ENCODE results near the gene SOSTDC1. TPM values are rescaled to one million over a fixed set of nuclear protein-coding genes. Genes with fewer than 3 reads are reported as not detected.

Gene SOSTDC1
- polyA plus RNA-seq, 2 donors: 1.1 to 2.1 TPM

- Histone ChIP-seq H3K27ac (ENCODE audit: low read depth in 2 of 2, low read length in 1 of 2) (no peak overlapping the region), H3K9me3 (ENCODE audit: control insufficient read depth in 2 of 2, insufficient read depth in 1 of 2, low read depth in 1 of 2, low read length in 1 of 2) (peaks cover 0 to 2% of the 10 kb centered on the region in 2 donors), H3K4me3 (ENCODE audit: low read depth in 1 of 2, low read length in 2 of 2) (no peak overlapping the region), H3K4me1 (ENCODE audit: control insufficient read depth in 2 of 2, insufficient read depth in 2 of 2, low read length in 1 of 2) (peaks cover 0 to 3% of the 10 kb centered on the region in 2 donors), H3K27me3 (ENCODE audit: control insufficient read depth in 1 of 2, insufficient read depth in 2 of 2, low read length in 2 of 2) (no peaks in the 10 kb centered on the region), H3K36me3 (ENCODE audit: control insufficient read depth in 2 of 2, insufficient read depth in 2 of 2, low read length in 1 of 2) (no peaks in the 10 kb centered on the region)
- 48 to 56% methylated on average over 4 of the region's 4 CpGs for WGBS, 2 donors
These were observed 29.6 kb upstream of the SOSTDC1 start for GRCh38 chr7:16494955-16495719.

- WGBS, 2 donors: 52 to 60% methylated on average over 2 of the region's 2 CpGs
- Histone ChIP-seq H3K27me3 (ENCODE audit: control insufficient read depth in 1 of 2, insufficient read depth in 2 of 2, low read length in 2 of 2) (no peaks in the 10 kb centered on the region), H3K27ac (ENCODE audit: low read depth in 2 of 2, low read length in 1 of 2) (no peak overlapping the region), H3K9me3 (ENCODE audit: control insufficient read depth in 2 of 2, insufficient read depth in 1 of 2, low read depth in 1 of 2, low read length in 1 of 2) (peaks cover 0 to 2% of the 10 kb centered on the region in 2 donors), H3K4me1 (ENCODE audit: control insufficient read depth in 2 of 2, insufficient read depth in 2 of 2, low read length in 1 of 2) (peaks cover 0 to 3% of the 10 kb centered on the region in 2 donors), H3K36me3 (ENCODE audit: control insufficient read depth in 2 of 2, insufficient read depth in 2 of 2, low read length in 1 of 2) (no peaks in the 10 kb centered on the region), H3K4me3 (ENCODE audit: low read depth in 1 of 2, low read length in 2 of 2) (no peak overlapping the region)
These were observed 29.0 kb upstream of the SOSTDC1 start for GRCh38 chr7:16494551-16494950.

- Histone ChIP-seq H3K36me3 (ENCODE audit: control insufficient read depth in 2 of 2, insufficient read depth in 2 of 2, low read length in 1 of 2) (no peaks in the 10 kb centered on the region), H3K27ac (ENCODE audit: low read depth in 2 of 2, low read length in 1 of 2) (no peak overlapping the region), H3K27me3 (ENCODE audit: control insufficient read depth in 1 of 2, insufficient read depth in 2 of 2, low read length in 2 of 2) (no peaks in the 10 kb centered on the region), H3K9me3 (ENCODE audit: control insufficient read depth in 2 of 2, insufficient read depth in 1 of 2, low read depth in 1 of 2, low read length in 1 of 2) (peaks cover 0 to 2% of the 10 kb centered on the region in 2 donors), H3K4me3 (ENCODE audit: low read depth in 1 of 2, low read length in 2 of 2) (no peak overlapping the region), H3K4me1 (ENCODE audit: control insufficient read depth in 2 of 2, insufficient read depth in 2 of 2, low read length in 1 of 2) (peaks cover 0 to 3% of the 10 kb centered on the region in 2 donors)
- 70 to 86% methylated on average over 2 of the region's 2 CpGs for WGBS, 2 donors
These were observed 27.7 kb upstream of the SOSTDC1 start for GRCh38 chr7:16493266-16493665.

GRCh38 chr7:16492513-16493062 is 27.1 kb upstream of the SOSTDC1 start:
- peaks cover 0 to 3% of the 10 kb centered on the region in 2 donors for H3K4me1 ChIP-seq (ENCODE audit: control insufficient read depth in 2 of 2, insufficient read depth in 2 of 2, low read length in 1 of 2)
- H3K4me3 ChIP-seq (ENCODE audit: low read depth in 1 of 2, low read length in 2 of 2): no peak overlapping the region
- H3K36me3 ChIP-seq (ENCODE audit: control insufficient read depth in 2 of 2, insufficient read depth in 2 of 2, low read length in 1 of 2): no peaks in the 10 kb centered on the region
- H3K9me3 ChIP-seq (ENCODE audit: control insufficient read depth in 2 of 2, insufficient read depth in 1 of 2, low read depth in 1 of 2, low read length in 1 of 2): peaks cover 0 to 2% of the 10 kb centered on the region in 2 donors
- 39 to 50% methylated on average over 3 of the region's 3 CpGs for WGBS, 2 donors
- no peak overlapping the region for H3K27ac ChIP-seq (ENCODE audit: low read depth in 2 of 2, low read length in 1 of 2)
- no peaks in the 10 kb centered on the region for H3K27me3 ChIP-seq (ENCODE audit: control insufficient read depth in 1 of 2, insufficient read depth in 2 of 2, low read length in 2 of 2)

GRCh38 chr7:16491148-16491547 is 25.6 kb upstream of the SOSTDC1 start:
- Histone ChIP-seq H3K27me3 (ENCODE audit: control insufficient read depth in 1 of 2, insufficient read depth in 2 of 2, low read length in 2 of 2) (no peaks in the 10 kb centered on the region), H3K27ac (ENCODE audit: low read depth in 2 of 2, low read length in 1 of 2) (no peak overlapping the region), H3K9me3 (ENCODE audit: control insufficient read depth in 2 of 2, insufficient read depth in 1 of 2, low read depth in 1 of 2, low read length in 1 of 2) (no peaks in the 10 kb centered on the region), H3K4me3 (ENCODE audit: low read depth in 1 of 2, low read length in 2 of 2) (no peak overlapping the region), H3K36me3 (ENCODE audit: control insufficient read depth in 2 of 2, insufficient read depth in 2 of 2, low read length in 1 of 2) (no peaks in the 10 kb centered on the region), H3K4me1 (ENCODE audit: control insufficient read depth in 2 of 2, insufficient read depth in 2 of 2, low read length in 1 of 2) (peaks cover 0 to 3% of the 10 kb centered on the region in 2 donors)
- WGBS, 2 donors: 69 to 80% methylated on average over 2 of the region's 2 CpGs

- Histone ChIP-seq H3K36me3 (ENCODE audit: control insufficient read depth in 2 of 2, insufficient read depth in 2 of 2, low read length in 1 of 2) (no peaks in the 10 kb centered on the region), H3K9me3 (ENCODE audit: control insufficient read depth in 2 of 2, insufficient read depth in 1 of 2, low read depth in 1 of 2, low read length in 1 of 2) (no peaks in the 10 kb centered on the region), H3K4me3 (ENCODE audit: low read depth in 1 of 2, low read length in 2 of 2) (no peak overlapping the region), H3K4me1 (ENCODE audit: control insufficient read depth in 2 of 2, insufficient read depth in 2 of 2, low read length in 1 of 2) (no peaks in the 10 kb centered on the region), H3K27ac (ENCODE audit: low read depth in 2 of 2, low read length in 1 of 2) (no peak overlapping the region), H3K27me3 (ENCODE audit: control insufficient read depth in 1 of 2, insufficient read depth in 2 of 2, low read length in 2 of 2) (no peaks in the 10 kb centered on the region)
- 69 to 72% methylated on average over 4 of the region's 4 CpGs for WGBS, 2 donors
These were observed 19.1 kb upstream of the SOSTDC1 start for GRCh38 chr7:16484453-16485158.

- Histone ChIP-seq H3K4me3 (ENCODE audit: low read depth in 1 of 2, low read length in 2 of 2) (no peak overlapping the region), H3K9me3 (ENCODE audit: control insufficient read depth in 2 of 2, insufficient read depth in 1 of 2, low read depth in 1 of 2, low read length in 1 of 2) (no peaks in the 10 kb centered on the region), H3K27me3 (ENCODE audit: control insufficient read depth in 1 of 2, insufficient read depth in 2 of 2, low read length in 2 of 2) (no peaks in the 10 kb centered on the region), H3K27ac (ENCODE audit: low read depth in 2 of 2, low read length in 1 of 2) (no peak overlapping the region), H3K36me3 (ENCODE audit: control insufficient read depth in 2 of 2, insufficient read depth in 2 of 2, low read length in 1 of 2) (no peaks in the 10 kb centered on the region), H3K4me1 (ENCODE audit: control insufficient read depth in 2 of 2, insufficient read depth in 2 of 2, low read length in 1 of 2) (no peaks in the 10 kb centered on the region)
- 53 to 57% methylated on average over 7 of the region's 7 CpGs for WGBS, 2 donors
These were observed 14.1 kb upstream of the SOSTDC1 start for GRCh38 chr7:16479591-16479990.

- no peaks in the 10 kb centered on the region for H3K9me3 ChIP-seq (ENCODE audit: control insufficient read depth in 2 of 2, insufficient read depth in 1 of 2, low read depth in 1 of 2, low read length in 1 of 2)
- H3K27ac ChIP-seq (ENCODE audit: low read depth in 2 of 2, low read length in 1 of 2): no peak overlapping the region
- no peaks in the 10 kb centered on the region for H3K36me3 ChIP-seq (ENCODE audit: control insufficient read depth in 2 of 2, insufficient read depth in 2 of 2, low read length in 1 of 2)
- no peak overlapping the region for H3K4me3 ChIP-seq (ENCODE audit: low read depth in 1 of 2, low read length in 2 of 2)
- H3K4me1 ChIP-seq (ENCODE audit: control insufficient read depth in 2 of 2, insufficient read depth in 2 of 2, low read length in 1 of 2): no peaks in the 10 kb centered on the region
- H3K27me3 ChIP-seq (ENCODE audit: control insufficient read depth in 1 of 2, insufficient read depth in 2 of 2, low read length in 2 of 2): no peaks in the 10 kb centered on the region
- WGBS, 2 donors: 78 to 83% methylated on average over 4 of the region's 4 CpGs
These were observed 13.6 kb upstream of the SOSTDC1 start for GRCh38 chr7:16479161-16479560.

GRCh38 chr7:16471933-16472332 is 6.4 kb upstream of the SOSTDC1 start:
- no peaks in the 10 kb centered on the region for H3K27me3 ChIP-seq (ENCODE audit: control insufficient read depth in 1 of 2, insufficient read depth in 2 of 2, low read length in 2 of 2)
- H3K4me1 ChIP-seq (ENCODE audit: control insufficient read depth in 2 of 2, insufficient read depth in 2 of 2, low read length in 1 of 2): no peaks in the 10 kb centered on the region
- H3K4me3 ChIP-seq (ENCODE audit: low read depth in 1 of 2, low read length in 2 of 2): no peak overlapping the region
- H3K9me3 ChIP-seq (ENCODE audit: control insufficient read depth in 2 of 2, insufficient read depth in 1 of 2, low read depth in 1 of 2, low read length in 1 of 2): no peaks in the 10 kb centered on the region
- no peak overlapping the region for H3K27ac ChIP-seq (ENCODE audit: low read depth in 2 of 2, low read length in 1 of 2)
- WGBS, 2 donors: 88 to 95% methylated on average over 4 of the region's 4 CpGs
- H3K36me3 ChIP-seq (ENCODE audit: control insufficient read depth in 2 of 2, insufficient read depth in 2 of 2, low read length in 1 of 2): no peaks in the 10 kb centered on the region

All from esophagus (tissue), 2 donors.